Right ventricle myocardium inferior (tissue), 1 donor: ENCODE measurements around the gene DIP2C. TPM values are rescaled to one million over a fixed set of nuclear protein-coding genes. Genes with fewer than 3 reads are reported as not detected.
A peak's percentile ranks its signal among the peaks of the same experiment; 100 is the strongest.
"Not testable (repeated sequence)": the region's sequence is repeated elsewhere in the genome, so short reads cannot be mapped to it uniquely, and the experiment has no call there.

Experiments used
- ATAC-seq: fragments of 200-7000 bp; cut with Tn5 transposase; one replicate; pipeline ENCODE4 v1.9.1; 2020; ENCODE audit warnings: mild to moderate bottlenecking, moderate library complexity
- DNase-seq: peaks from one replicate; pipeline ENCODE4 v3.0.0; 2021; ENCODE audit errors: missing footprints
- intact Hi-C: fragments of 100-400 bp; cut with DNase I; formaldehyde crosslinking; loops from one replicate; pipeline ENCODE4 v1.11.0; 2022
- total RNA-seq: library from RNA; stranded (reverse); fragmentation: NEBNext Ultra II Directional; extraction: Animal tissue kit (Norgen Biotek cat#: 25700); gene quantifications from one replicate; pipeline ENCODE4 v1.2.1, GENCODE V29; 2021
- donor health status: DM: no; HTN: yes; CAD: no; lungs with severe emphysema.

DIP2C gene
- total RNA-seq, 1 donor from 2014 or later: 28.3 TPM

DNA sequence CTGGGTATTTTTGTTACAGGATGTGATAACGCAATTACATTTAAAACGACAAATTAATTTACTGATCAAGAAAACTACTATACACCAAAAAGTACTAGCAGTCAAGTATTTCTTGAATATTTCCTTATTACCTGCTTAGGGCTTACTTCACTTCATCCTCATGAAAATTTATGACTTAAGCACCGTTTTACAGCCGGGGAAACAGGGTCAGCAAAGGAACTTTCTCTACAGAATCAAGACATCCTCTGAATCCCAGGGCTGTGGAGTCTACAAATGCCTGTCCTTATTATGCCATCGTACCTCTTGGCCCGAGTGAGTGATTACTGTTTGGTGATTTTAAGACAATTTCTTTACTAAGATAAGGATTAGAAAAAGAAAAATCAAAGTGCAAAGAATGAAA, 305.9 kb downstream of the DIP2C start:
- ATAC-seq (no peak), DNase-seq (no peak)
- intact Hi-C loops: no loop called here

DNA sequence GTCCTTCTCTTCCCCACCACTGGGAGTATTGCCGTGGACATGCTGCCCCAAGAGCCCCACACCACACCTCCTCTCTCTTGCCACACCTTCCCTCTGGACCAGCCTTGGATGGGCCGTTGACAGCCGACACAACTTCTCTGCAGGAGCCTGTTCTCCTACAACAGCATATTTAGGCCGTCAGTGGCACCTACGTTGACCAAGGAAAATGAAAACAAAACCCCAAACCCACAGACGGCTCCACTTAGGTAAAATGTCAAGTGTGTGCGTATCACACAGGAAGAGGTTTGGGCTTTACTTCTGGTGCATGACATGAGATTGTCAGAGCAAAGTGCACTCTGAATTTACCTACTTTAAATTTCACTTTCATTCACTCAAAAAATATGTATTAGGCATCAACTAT, 307.7 kb downstream of the DIP2C start:
- ATAC-seq (no peak), DNase-seq (no peak)
- intact Hi-C loops: no loop called here

DNA sequence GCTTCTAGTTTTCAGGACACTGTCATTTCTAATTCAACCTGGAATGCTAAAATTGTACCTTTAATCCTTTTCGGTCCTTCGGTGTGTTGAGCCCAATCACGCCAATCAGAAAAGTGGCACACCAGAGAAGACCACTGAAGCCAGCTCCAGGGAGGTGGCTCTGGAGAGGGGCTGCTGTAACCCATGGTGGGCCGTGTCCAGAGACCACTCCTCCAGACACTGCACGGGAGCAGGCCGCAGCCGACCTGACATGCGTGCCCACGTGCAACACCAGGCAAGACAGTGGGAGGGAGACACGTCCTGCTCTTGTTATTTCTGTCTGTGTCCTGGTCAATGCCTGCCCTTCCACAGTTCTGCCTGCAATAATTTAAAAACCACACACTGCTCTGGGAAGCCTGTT, 308.1 kb downstream of the DIP2C start:
- DNase-seq: peak; percentile 27
- no peak for ATAC-seq
- intact Hi-C loops: no loop called here

DNA sequence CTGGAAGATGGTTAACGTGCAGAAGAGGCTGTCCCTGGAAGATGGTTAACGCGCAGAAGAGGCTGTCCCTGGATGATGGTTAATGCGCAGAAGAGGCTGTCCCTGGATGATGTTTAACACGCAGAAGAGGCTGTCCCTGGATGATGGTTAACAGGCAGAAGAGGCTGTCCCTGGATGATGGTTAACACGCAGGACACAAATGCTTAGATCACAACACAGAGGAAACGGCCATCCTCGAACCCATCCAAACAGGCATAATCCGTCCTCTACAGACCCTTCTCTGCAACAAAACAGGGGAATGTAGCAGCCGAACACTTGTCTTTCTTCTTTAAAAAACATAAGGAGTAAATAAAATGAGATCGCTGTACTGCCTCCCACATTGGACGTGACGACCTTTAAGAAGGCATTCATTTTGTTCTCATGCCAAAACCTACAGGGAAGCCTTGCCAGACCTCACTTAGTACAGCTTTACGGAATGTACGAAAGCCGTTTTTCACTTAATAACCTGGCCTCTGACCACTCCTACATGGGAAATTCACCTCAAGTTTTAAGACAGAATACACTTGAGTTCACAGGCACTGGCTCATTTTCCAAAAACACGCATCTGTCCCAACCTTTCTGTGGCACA, 309.0 kb downstream of the DIP2C start:
- ATAC-seq: peak; percentile 46
- intact Hi-C loops: no loop called here

DNA sequence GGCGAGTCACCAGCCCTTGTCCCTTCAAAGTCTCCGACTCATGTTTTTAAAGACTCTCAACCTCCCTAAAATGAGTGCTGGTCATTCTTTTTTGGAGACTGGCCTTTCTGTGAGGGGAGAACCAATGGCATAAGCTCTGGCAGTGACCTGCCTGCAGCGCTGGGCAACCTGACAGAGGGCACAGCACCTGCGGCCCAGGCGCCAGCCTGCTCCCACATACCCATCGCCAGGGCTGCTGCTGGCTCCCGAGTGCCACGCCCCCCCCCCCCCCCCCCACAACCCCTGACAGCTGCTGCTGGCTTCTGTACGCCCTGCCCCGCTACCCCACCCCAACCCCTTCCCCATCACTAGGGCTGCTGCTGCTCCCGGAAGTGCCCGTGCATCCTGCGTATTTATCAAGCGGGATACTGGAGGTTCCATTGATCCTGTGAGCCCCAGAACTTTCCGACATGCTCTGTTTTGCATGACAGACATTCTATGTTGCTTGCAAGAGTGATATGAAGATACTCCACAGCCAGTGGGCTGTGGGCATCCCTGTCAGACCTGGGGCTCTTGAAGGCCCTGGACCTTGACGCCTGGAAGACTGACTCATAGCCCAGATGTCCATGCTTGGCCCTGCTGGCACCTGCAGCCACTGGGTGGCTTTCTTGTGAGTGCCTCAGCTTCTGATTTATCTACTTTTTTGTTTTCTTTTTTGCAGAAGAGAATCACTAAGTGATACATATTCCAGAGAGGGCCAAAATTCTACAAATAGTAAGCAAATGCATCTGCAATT, 310.4 kb downstream of the DIP2C start:
- DNase-seq: no peak
- no peak for ATAC-seq
- intact Hi-C loops: no loop called here

More for the DNA sequence above, 309.0 kb downstream of the DIP2C start:
- no peak for DNase-seq

DNA sequence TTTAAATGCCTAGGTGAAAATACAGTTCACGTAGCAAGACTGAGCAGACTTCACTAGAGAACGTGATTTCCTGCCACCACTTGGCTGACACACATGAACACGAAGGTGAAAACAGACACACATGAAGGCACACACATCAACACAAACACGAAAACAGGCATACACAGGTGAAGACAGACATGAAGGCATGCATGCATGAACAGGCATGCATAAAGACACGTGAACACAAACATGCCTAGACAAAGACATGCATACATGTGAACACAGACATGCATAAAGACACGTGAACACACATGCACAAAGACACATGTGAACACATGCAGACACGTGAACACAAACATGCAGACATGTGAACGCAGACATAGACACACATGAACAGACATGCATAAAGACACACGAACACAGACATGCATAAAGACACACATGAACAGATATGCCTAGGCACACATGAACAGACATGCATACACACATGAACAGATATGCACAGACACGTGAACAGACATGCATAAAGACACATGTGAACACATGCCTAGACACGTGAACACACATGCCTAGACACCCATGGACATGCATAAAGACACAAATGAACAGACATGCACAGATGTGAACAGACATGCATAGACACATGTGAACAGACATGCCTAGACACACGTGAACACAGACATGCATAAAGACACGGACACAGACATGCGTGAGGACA, 311.1 kb downstream of the DIP2C start:
- ATAC-seq: no peak
- peak; percentile 20 for DNase-seq
- intact Hi-C loops: no loop called here

DNA sequence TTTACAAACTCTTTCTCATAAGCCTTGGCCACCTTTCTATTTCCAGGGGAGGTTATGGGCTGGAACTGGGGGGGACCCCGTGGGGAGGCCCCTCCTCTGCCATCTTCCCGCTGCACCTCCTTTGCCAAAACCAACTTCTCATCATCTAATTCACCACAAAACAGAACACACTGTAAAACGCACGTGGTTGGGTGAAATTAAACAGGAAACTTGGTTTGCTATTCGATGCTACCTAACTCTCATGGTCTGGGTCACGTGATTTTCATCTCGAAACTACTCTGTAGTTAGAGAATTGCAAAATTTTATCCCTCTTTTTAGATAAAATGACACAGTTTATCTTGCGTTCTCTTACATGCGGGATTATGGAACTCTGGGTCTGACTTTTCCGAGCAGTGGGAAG, 312.2 kb downstream of the DIP2C start:
- ATAC-seq (no peak), DNase-seq (no peak)
- intact Hi-C loops: no loop called here

DNA sequence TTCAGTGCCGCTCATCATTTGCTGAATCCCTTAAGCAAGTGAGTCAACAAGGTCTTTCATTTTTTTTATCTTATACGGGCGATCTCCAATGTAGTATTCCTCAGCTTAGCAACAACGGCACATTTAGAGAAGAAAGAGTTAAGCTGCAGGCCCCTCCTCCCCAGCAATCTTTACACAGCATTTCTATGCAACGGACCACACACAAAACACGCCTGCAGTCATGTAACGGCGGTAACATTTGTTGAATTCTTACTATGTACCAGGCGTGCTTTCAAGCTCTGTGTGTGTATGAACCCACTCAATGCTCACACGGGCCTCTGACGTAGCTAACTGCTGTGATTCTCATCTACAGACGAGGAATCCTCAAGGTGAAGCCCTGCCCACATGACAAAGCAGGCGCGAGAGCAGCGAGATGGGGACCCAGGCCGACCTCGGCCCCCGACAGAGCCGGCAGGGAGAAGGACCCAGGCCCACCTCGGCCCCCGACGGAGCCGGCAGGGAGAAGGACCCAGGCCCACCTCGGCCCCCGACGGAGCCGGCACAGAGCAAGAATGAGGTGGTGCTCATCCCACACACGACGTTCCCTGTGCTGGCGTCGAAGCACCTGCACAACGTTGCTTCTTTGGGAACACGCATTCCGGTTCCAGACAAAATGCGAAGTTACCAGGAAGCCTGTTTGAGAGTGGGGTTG, 313.5 kb downstream of the DIP2C start:
- ATAC-seq: no peak
- intact Hi-C loops: no loop called here
- peak; percentile 51 for DNase-seq

DNA sequence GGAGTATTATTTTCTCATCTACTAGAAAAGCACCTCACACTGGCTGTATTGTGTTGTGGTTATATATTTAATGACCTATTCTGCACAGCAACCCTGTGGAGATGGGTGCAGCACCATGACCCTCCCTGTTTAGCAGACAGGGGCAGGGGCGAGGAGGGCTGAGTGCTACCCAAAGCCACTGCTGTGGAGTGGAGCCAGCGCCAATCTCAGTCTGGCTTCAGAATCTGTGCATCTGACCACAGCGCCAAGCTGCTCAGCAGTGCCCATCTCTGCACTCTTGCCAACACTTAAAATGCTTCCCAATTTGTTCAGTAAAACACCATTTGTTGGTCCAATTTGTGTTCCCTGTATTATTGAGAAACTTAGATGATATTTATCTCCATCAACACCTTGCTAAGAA, 315.1 kb downstream of the DIP2C start:
- DNase-seq (no peak), ATAC-seq (no peak)
- intact Hi-C loops: no loop called here

DNA sequence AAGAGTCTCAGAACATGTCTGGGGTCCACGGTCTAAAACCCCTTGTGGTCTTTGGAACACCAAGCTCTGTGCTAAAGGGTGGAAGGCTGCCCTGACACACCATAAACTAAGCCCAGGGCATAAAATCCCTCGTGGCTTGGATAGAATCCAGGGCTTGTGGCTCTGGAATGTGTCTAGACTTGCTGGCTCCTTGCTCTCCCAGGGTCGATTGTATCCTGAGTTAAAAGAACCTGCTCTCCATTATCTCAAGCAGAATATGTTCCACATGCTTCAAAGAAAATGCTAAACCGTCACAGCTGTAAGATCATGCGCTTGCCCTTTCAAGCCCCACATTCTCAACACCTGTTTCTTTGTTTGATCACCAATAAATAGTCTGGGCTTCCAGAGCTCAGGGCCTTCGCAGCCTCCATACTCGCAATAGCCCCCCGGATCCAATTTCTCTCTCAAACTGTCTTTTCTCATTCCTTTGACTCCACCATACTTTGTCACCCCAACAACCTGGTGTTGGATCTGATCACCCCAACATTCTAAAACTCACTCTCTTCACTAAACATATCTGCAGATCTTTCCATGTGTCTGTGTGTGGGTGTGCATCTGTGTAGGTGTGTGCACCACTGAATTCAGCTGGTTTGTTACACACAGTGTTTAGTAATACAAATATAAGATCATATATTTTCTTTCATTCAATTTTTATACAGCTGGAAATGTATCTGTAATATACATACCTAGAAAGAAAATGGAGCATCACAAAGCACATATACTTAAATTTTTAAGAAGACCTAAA, 315.8 kb downstream of the DIP2C start:
- ATAC-seq (no peak), DNase-seq (no peak)
- intact Hi-C loops: no loop called here

DNA sequence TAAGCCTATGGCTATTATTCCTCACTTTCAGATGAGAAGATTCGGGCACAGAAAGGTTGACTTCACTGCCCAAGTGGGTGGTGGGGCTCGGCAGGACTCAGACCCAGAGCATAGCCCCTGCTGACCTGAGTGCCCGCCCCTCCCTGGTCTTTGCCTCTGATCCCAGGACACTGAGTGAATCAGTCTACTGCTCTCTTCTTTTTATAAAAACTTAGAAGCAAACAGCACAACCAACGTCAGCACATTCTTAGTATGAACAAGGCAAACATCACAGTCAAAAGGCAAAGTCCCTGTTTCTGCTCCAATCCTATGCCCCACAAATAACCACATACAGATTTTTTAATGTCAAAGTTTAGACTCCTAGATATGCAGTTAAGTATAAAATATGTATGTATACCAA, 316.5 kb downstream of the DIP2C start:
- intact Hi-C loops: no loop called here
- DNase-seq (no peak), ATAC-seq (no peak)

DNA sequence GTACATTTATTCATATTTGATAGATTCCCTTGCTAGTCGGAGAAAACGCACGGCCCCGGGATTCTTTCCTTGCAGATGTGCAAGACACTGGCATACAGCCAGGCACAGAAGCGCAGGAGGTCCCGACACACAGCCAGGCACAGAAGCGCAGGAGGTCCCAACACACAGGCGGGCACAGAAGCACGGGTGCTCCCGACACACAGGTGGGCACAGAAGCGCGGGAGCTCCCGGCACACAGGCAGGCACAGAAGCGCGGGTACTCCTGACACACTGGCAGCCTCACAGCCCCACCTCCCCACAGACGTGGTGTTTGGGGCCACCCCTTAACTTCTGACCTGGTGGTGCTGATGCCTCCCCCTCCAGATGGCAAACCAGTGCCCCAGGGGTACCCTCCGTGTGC, 316.9 kb downstream of the DIP2C start:
- peak; percentile 26 for ATAC-seq
- no peak for DNase-seq
- intact Hi-C loops: no loop called here

DNA sequence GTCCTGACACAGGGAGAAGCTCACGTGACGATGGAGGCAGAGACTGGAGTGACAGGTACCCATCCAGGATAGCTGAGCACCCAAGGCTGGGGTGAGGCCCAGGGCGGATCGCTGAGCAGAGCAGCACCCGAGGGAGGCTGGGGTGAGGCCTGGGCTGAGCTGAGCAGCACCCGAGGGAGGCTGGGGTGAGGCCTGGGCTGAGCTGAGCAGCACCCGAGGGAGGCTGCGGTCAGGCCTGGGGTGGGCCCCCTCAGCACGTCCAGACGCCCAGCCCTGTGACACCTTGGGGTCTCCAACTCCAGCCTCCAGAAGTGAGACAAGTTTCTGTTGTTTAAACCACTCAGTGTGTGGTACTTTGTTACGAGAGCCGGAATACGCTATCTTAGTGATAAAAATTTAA, 318.0 kb downstream of the DIP2C start:
- no peak for DNase-seq
- intact Hi-C loops: no loop called here
- ATAC-seq: no peak

DNA sequence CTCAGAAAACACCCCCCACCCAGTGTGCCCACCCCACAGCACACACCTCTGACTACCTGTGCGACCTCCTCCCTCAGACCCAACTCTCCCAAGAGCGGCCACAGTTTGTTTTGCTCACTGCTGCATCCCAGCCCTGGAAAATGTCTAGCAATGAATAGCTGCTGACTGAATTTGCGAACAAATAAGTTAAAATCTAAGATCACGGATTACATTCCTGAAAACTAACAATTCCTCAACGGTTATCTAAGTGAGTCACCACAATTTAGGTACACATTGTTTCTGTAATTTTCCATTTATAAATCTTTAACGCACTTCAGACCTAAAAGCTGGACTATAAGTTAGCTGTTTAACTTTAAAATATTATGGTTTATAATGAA, 319.0 kb downstream of the DIP2C start:
- DNase-seq (no peak), ATAC-seq (no peak)
- intact Hi-C loops: no loop called here

DNA sequence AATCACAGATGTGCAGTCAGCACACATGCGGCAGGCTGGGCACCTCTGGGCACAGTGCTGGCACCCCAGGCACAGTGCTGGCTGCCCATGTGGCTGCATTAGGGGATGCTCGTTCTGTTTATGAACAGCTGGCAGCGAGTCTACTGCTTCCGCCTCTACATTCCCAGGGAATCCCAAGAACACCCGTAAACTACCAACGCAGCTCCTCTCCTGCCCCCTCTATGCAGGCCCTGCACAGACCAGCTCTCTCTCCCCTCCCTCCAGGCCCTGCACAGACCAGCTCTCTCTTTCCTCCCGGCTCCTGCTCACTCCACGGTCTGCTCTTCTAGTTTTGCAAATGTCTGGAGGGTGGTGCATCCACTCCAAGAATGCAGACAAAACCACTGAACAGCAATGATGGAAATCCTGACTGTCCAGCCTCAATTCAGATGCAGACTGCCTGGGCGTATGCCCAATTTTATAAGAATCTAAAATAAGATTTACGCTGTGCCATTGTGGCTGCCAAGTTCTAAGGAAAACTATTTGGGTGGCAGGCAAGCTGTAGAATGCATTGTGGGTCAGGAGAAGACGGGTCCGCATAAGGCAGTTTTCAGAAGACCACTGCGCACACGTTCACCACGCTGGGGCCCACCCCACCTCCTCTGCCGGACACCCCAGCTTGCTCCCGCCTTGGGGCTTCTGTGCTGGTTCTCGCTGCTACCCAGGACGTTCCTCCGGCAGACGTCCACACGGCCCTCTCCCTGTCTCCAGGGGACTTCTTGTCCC, 319.6 kb downstream of the DIP2C start:
- intact Hi-C loops: no loop called here
- DNase-seq (no peak), ATAC-seq (peak; percentile 24)

DNA sequence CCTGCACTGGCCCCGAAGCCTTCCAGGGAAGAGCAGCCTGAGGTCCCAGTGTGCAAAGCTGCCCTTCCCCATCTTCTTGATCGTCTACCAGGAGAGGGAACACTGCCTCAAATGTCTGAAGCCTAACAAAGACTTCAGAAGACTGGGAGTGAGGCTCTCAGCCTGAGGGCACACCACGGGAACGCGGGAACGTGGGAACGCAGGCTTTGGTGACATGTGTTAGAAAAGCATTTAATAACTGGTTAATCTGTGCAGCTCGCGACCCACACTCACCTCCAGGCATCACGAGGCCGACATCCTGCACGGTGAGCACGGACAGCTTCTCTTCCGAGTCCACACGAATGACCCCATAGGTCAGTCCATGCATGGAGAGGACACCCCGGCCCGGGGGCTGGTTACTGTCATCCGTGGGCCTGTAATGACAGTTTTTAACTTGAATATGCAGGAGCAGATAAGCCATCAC, 320.2 kb downstream of the DIP2C start:
- no peak for DNase-seq
- no peak for ATAC-seq
- intact Hi-C loops: no loop called here

DNA sequence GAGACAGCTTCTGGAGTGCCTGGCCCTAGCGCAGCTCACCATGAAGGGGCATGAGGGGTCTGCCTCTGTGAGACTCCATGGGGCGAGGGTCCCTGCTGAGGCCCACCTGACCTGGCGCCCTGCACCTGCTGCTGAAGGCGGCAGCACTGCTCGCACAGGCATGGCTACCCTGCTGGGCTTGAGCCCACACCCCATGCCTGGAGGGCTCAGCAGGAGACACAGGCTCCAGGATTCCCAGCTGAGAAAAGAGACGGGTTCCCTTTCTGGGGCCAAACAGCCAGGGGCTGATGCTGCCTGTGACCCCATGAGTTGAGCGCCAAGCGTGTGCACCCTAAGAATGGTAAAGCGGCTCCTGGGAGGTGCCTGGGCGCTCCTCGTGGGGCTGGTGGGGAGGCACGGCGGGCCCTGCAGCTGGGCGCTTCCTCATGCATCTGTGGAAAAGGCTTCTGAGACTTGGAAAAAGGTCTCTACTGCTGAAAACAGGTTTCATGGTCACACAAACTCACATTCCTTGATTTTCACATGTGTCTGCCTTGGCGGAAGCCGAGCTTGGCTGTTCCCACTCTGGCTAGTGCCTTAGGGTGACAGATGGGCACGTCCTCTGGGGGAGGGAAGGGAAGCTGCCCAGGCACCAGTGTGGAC, 320.8 kb downstream of the DIP2C start:
- intact Hi-C loops: no loop called here
- ATAC-seq (no peak), DNase-seq (no peak)

DNA sequence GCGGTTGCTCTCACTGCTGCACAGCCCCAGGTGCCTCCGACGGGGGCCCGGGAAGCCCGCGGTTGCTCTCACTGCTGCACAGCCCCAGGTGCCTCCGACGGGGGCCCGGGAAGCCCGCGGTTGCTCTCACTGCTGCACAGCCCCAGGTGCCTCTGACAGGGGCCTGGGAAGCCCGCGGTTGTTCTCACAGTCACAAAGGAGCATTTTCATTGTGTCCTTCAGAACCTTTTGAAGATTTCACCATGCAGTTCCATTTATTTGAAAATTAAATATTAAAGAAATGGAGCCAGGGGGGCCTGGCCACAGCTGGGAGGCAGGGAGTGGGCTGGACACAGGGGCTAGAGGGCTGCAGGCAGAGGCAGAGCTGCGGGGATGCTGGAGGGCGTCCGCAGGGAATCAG, 321.4 kb downstream of the DIP2C start:
- intact Hi-C loops, ATAC-seq, DNase-seq: not testable (repeated sequence)
